IPS-NIHi7 (cell line): ENCODE results near the gene UBE2E3.
"Not testable (repeated sequence)": the region's sequence is repeated elsewhere in the genome, so short reads cannot be mapped to it uniquely, and the experiment has no call there.

Source experiments
- DNase-seq: peaks from one replicate; pipeline ENCODE4 v3.0.0; 2012; ENCODE audit warnings: mixed read lengths; ENCODE audit errors: extremely low spot score

Gene UBE2E3

GRCh38 chr2:181074457-181074856 is 94.1 kb downstream of the UBE2E3 start:
- DNase-seq, result no peak

DNA sequence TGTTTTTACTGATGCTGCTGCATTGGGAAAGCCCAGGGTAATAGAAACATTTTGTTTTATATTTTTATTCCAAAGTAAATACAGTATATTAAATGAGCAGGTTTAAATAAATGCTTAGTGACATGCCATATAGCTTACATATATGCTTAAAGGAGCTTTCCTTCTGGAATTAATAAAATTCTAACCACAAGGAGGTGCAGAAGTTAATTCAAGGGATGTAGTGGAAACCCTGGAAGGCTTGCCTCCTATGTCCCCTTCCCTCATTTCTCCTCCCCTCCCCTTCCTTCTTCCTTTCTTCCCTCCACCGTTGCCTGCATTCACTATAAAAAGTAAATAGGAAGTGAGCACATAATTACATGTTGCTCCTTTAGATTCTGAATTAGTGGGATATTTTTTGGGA is 96.3 kb downstream of the UBE2E3 start:
- no peak for DNase-seq

DNA sequence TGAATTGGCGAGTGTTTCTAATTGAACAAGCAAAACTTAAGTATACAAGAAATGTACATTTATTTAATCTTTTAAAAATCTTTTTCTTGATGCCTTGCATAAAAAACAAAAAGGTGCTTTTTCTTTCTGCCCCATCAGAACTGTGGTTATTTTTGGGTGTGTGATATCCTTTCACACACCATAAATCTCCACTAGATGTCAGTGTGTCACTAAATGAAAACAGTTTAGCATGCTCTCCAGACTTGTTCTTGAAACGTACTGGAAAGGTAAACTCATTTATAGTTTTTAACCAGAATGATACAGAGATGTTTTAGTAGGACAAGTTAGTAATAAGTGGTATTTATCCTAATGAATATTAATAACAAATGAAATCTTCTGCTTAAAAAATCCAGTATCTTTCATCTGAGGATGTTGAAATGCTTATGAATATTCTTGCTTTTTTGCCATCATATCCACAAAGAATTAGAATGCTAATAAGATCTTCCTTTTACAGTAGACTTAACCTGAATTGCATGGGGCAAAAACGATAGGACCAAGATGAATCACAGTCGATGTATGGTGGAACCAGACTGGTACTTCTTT is 96.8 kb downstream of the UBE2E3 start:
- DNase-seq, result peak; percentile 22

DNA sequence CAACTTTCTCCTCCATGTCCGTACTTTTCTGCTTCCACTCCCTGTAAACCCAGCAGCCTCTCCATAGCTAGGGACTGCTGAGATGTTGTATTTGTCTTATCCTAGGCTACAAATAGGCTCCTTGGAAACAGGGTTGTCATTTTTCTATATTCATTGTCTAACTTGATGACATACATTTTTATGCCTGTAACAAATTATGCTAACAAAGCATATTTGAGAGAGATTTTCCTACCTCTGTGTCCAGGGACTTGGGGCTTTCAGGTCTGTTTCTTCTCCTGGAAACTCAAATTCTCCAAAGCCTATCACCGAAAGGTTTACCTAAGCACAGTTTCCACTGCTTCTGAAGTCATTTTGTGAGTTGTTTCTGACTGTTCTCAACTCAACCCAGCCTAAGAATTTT is 102.7 kb downstream of the UBE2E3 start:
- no peak for DNase-seq

GRCh38 chr2:181085734-181086133 is 105.3 kb downstream of the UBE2E3 start:
- no peak for DNase-seq

DNA sequence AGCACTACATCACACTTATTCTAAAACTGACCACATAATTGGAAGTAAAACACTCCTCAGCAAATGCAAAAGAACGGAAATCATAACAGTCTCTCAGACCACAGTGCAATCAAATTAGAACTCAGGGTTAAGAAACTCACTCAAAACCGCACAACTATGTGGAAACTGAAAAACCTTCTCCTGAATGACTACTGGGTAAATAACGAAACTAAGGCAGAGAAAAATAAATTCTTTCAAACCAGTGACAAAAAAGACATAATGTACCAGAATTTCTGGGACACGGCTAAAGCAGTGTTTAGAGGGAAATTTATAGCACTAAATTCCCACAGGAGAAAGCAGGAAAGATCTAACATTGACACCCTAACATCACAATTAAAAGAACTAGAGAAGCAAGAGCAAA is 111.5 kb downstream of the UBE2E3 start:
- DNase-seq, result not testable (repeated sequence)

GRCh38 chr2:181095486-181095885 is 115.1 kb downstream of the UBE2E3 start:
- no peak for DNase-seq

GRCh38 chr2:181103659-181104058 is 123.3 kb downstream of the UBE2E3 start:
- DNase-seq, result no peak

DNA sequence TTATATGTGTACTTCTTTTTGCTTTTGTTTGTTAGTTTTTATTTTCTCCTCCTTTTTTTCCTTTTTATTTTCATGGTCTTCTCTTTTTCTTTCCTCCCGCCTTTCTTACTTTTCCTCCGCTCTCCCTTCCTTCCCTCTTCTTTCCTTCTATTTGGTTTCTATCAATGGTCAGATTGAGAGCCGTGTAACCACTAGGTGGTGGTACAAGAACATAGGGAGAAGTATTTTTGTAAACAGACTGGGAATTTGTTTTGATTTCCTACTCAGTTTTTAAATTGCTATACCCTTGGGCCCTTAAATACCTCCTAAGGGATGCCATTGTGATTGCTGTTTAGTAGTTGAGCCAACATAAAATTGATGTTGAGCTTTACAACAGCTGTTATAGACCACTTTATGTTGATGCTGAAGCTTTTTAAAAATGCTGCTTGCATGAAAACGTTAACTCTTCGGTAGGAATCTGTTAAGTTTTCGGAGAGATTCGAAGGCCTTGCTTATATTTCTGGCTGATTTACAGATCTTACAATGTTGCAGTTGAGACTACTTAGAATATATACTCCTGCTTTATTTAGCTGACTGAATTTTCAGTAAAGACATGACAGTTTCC is 124.2 kb downstream of the UBE2E3 start:
- peak; percentile 31 for DNase-seq

- no peak for DNase-seq
These were observed 125.2 kb downstream of the UBE2E3 start for GRCh38 chr2:181105562-181105961.

- no peak for DNase-seq
These were observed 125.8 kb downstream of the UBE2E3 start for GRCh38 chr2:181106229-181106628.

- no peak for DNase-seq
These were observed 126.6 kb downstream of the UBE2E3 start for GRCh38 chr2:181106789-181107627.

DNA sequence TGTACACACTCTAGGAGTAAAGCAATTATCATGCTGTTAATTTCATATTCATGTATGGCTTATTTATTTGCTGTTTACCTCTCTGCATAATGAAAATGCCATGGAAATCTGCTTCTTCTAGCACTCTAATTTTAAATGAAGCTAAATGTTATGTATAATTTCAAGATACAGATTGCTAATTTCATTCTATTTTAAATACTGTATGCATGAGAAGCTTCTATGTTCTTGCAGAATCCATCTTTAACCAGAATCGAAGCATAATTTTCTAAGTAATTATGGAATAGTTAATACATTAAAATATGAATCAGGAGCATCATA is 127.2 kb downstream of the UBE2E3 start:
- DNase-seq, result no peak

- no peak for DNase-seq
These were observed 130.7 kb downstream of the UBE2E3 start for GRCh38 chr2:181111059-181111458.

GRCh38 chr2:181112916-181113315 is 132.5 kb downstream of the UBE2E3 start:
- DNase-seq, result no peak
